GM21367 (cell line): ENCODE results near the gene SCAMP5.

Experiments
- ATAC-seq: cut with Tn5 transposase; IDR thresholded peaks from one replicate; pipeline ENCODE4 v1.9.1; 2021; ENCODE audit not compliant: unreplicated experiment

The SCAMP5 gene, protein sequence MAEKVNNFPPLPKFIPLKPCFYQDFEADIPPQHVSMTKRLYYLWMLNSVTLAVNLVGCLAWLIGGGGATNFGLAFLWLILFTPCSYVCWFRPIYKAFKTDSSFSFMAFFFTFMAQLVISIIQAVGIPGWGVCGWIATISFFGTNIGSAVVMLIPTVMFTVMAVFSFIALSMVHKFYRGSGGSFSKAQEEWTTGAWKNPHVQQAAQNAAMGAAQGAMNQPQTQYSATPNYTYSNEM

DNA sequence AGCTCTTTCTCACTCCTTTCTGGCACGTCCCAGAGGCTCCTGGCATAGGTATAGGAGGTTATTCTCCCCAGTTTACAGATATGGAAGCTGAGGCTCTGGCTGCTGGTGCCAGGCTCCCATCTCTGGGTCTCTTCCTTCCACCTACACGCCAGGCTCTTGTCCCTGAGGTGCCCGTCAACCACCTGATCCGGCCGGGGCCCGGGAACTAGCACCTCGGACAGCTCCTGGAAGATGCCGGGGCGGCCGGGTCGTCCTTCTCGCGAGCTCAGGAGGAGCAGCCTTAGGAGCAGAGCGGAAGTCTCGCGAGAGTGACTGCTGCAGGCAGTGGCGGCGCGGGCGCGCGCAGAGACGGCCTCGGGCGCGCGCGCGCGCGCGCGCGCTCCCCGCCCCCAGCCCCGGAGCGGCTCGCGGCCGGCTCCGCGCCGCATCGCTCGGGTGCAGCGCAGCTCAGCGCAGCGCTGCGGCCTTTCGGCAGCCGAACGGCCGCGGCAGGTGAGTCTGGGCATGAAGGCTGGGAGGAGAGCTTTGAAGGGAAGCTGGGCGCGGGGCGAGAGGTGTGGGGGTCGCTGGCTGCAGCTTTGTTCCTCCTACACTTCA lies at the start of gene SCAMP5:
Gene SCAMP5 (plus strand): TSS at position 382 of the 597 bp plus-strand sequence. CDS start 16,277 bp downstream, outside the sequence.
- no peak for ATAC-seq

DNA sequence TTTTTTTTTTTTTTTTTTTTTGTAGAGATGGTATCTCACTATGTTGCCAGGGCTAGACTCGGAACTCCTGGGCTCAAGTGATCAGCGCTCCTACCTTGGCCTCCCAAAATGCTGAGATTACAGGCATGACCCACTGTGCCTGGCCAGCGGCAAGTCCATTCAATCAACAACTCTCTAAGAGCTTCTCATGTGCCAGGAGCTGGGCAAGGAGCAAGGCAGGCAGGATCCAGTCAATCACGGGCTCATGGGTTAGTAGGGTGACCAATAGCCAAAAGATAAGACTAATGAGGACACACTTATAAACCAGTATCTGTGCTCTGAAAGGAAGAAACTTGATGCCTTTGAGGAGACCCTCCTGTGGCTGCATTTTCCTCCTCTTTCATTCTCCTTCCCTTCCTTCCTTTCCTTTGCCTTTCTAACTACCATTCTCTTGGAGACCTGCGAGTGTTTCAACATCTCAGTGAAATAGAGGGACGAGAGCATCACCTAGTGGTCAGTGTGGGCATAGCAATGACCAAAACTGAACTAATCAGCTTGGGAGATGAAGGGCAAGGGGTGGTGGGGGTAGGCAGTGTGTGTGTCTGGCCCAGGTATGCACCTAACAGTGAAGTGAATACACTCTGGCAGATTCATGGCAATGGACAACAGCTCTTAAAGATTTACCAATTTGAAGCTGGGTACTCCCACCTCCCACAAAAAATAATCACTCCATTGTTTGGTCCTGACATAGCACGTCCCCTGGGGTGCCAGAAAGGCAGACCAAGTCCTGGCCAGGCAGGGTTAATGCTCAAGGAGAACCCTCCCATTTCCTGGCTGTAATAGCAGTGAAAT lies 45.1 kb upstream of the SCAMP5 start:
- ATAC-seq, result no peak

- ATAC-seq, result no peak
Observed at GRCh38 chr15:74951006-74951405, 44.4 kb upstream of the SCAMP5 start.

DNA sequence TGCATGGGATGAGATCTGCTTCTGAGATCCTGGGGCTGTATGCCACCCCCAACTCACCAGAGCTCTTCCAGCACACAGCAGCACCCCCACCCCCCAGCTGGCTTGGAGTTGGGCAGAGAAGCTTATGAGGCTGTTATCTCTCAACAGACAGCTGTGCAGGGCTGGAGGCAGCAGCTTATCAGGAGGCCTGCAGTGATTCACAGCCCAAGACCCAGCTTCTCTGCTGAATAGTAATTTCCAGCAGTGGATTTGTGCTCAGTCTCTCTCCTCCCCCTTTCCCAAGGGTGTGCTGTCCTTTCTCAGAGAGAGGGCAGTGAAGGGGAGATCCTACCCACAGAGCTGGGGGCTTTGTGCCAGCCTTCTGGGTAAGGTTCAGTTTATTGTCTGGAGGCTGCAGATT lies 40.8 kb upstream of the SCAMP5 start:
- ATAC-seq, result no peak

- no peak for ATAC-seq
Observed at GRCh38 chr15:74955017-74955416, 40.3 kb upstream of the SCAMP5 start.

DNA sequence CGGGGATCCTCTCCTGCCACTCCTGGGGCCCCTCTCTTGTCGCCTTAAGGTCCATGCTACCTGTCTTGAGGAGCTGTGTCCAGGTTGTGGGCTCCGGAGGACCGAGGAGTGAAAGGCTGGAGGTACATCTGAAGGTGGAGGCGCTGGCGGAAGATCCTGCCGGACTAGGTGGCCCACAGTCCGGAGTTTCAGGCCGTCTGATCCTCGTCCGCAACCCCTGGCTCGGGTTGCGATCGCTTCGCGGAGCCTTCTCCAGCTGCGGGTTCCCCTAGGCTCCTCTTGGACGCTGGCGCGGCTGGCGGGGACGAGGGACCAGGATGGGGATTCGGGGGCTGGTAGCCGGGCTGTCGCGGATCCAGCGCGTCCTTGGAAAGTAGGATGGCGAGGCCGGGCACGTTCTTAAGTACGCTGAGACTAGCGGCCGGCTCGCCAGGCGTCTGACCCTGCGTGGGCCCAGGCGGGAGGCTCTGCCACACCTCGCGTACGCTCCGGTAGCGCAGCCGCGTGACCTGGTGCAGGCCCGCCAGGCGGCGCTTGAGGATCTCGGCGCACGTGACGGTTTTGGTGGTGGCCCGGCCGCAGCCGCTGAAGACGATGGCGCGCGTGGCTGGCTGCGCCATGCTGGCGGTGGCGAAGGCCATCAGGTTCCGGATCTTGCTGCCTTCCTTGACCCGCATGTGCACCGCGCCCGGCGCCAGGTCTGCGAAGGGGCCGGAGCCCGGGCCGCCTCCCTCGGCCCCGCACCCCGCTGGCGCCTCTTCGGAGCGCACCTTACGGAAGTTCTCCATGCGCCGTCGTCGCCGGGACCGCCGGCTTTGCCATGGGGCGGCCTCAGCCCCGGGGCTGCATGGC lies 39.3 kb upstream of the SCAMP5 start:
- ATAC-seq, result peak; percentile 40

DNA sequence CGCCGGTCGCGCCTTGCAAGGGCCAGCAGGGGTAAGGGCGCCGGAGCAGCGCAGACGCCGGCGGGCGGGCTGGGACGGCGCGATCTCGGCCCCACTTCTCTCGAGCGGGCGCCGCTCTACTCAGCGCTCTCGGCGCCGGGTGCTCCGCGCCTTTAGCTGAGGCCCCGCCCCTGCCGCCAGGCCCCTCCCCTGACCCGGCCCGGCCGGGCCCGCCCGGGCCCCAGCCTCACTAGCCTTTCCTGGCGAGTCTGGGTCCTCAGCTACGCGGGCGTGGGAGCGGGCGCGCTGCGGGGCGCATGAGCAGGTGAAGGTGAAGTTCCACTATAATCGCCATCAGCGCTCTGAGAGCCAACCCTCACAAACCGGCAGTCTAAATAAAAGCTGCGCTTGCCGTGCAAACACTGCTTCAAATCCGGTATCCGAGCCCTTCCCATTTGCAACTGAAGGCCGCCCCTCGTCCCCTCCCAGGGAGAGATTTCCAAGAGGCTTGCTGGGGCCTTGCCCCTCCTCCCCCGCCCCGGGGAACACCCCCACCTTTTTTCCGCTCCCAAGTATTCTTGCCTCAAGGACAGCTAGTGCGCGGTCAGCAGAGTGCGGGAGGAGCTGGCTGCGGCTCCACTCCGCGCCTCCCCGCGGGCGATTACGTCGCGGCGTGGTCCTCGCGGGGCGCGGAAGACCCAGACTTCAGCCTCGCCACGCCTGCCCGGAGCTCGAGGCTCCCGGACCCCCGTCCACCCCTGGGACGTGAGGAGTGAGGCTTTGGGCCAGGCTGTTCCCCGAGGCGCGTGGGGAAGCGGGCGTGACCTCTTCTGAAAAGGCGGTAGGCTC lies 38.5 kb upstream of the SCAMP5 start, which contains the start of gene RPP25:
Gene RPP25 (minus strand): TSS at position 125 of the 828 bp plus-strand sequence. CDS start 189 bp downstream, outside the sequence.
- ATAC-seq, result peak; percentile 72

GRCh38 chr15:74957476-74958035 lies 37.8 kb upstream of the SCAMP5 start:
- no peak for ATAC-seq

DNA sequence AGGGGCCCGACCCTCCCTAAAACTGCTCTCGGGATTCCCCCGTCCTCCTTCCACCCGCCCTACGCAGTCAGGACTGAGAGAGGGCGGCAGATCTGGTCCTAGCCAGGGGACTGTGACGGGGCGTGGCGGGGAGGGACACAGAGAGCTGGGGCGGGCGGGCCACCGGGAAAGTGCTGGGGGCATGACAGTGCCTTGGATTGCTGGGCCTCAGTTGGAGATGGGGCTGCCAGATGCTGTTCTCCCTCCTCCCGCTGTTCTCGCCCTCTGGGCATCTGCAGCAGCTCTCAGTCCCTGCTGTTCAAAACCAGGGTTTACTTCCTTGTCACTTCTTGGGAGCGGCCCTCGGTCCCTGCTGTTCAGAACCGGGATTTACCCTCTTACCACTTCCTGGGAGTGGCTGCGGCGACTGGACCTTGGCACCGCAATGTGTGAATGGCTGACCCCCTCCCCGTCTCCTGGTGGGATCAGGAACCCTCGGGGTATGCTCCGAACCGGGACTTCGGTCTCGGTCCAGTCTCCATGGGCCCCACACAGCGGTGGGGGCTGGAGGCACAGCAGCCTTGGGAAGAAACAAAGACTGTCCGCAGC lies 36.9 kb upstream of the SCAMP5 start:
- no peak for ATAC-seq

- no peak for ATAC-seq
Observed at GRCh38 chr15:74958908-74959585, 36.3 kb upstream of the SCAMP5 start.

GRCh38 chr15:74959586-74959939 lies 35.8 kb upstream of the SCAMP5 start:
- ATAC-seq, result no peak

- ATAC-seq, result no peak
Observed at GRCh38 chr15:74960286-74960685, 35.1 kb upstream of the SCAMP5 start.

- no peak for ATAC-seq
Observed at GRCh38 chr15:74960995-74961588, 34.3 kb upstream of the SCAMP5 start.

- ATAC-seq, result no peak
Observed at GRCh38 chr15:74961616-74962015, 33.7 kb upstream of the SCAMP5 start.

DNA sequence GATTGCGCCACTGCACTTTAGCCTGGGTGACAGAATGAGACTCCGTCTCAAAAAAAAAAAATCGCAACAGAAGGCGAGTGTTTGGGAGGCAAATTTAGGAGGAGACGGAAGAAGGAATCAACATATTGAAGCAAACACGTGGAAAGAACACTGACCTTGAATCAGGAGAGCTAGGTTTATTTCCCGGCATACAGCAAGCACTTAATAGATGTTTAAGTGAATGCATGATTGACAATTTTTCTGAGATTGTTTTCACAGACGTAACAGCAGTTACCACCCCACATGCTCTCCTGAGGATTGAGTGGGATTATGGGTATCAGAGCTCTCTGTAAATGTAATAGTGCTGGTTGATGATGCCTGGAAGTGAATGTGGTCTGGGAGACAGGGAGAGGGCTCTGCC lies 33.1 kb upstream of the SCAMP5 start:
- ATAC-seq, result no peak

- no peak for ATAC-seq
Observed at GRCh38 chr15:74962671-74963070, 32.7 kb upstream of the SCAMP5 start.

DNA sequence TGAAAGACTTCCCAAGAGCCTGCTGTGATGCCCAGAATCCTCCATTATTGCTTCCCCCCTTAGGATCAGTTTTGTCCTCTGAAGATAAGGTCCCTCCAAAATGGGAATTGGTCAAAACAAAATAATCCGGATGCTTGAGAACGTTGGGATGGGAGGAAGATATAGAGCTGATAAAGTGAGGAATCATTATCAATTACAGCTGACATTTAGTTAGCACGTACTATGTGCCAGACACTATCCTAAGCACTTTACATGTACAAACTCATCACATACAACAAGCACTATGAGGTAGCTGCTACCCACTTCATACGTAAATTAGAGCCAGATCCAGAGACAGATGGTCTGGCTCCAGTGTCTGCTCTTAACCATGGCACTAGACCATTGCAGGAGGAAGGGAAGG lies 32.1 kb upstream of the SCAMP5 start:
- ATAC-seq, result no peak

- ATAC-seq, result no peak
Observed at GRCh38 chr15:74964794-74965193, 30.6 kb upstream of the SCAMP5 start.

DNA sequence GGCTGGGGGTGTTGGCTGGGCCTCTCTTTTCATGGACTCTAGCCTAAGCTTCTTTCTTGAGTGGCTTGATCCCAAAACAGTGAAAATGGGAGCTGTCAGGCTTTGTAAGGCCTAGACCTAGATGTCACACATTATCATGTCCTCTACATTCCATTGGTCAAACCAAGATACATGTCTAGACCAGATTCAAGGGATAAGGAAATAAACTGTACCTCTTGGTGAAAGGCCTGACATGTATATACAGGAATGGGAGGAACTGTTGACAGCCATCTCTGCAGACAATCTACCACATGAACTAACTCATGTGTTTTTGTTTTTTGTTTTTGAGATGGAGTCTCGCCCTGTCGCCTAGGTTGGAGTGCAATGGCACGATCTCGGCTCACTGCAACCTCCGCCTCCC lies 27.7 kb upstream of the SCAMP5 start:
- ATAC-seq, result no peak
